ENCODE measurements around the gene RPS27.

Gene RPS27

DNA sequence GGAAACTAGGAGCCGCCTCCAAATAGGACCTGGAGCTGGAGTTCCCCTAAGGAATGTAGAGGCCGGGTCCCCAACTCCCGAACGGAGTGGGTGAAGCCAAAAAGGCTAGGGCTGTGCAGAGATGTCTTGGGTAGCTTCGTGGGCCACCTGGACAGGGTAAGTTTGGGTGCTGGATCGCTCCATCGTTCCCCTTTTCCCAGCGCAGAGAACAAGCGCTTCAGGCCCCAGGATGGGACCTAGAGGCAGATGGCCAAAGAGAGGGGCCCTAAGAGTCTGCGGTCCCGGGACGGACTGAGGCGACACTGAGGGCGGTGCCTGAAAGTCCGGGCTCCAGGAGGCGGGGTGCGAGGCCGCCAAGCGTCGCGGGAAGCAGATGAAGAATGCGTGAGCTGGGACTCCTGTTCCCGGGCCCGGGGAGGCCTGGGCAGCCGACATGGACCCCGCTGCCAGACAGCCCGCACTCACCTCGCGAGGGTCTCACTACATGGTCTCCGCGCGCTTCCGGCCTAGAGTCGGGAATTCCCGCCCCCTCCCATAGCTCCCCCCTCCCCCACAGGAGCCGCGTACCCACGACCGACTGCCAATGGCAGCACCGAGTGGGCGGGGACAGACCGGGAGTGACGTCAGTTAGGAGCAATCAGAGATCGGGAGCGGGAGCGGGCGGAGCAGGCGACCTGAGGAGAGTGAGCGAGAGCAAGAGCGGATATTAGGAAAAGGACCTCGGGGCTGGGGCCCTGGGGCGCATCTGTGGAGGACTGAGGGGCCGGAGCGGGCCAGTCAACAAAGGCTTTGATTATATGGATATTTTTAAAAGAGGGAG lies 27.3 kb upstream of the RPS27 start, which contains the start of gene SLC39A1:
Gene SLC39A1, minus strand, starts transcription at position 508 of the 820 bp plus-strand sequence. CDS start 822 bp downstream, outside the sequence.
- ChIA-PET CTCF (interaction anchor here (0.8 to 4.3 kb wide), 15 partner anchors 8 to 611 kb away, joined by 3 to 23 read pairs (median 4); partner anchors contain the start of genes DENND4B, JTB, RAB13 and RPS27), POLR2A (interaction anchor here (1.1 to 2.1 kb wide), 6 partner anchors 10 to 27 kb away, joined by 3 to 14 read pairs (median 4); partner anchors contain the start of genes DENND4B, JTB, RAB13 and RPS27)
- peak; percentile 91 for DNase-seq (ENCODE audit: extremely low spot score)
- TF ChIP-seq, protein P1, sequence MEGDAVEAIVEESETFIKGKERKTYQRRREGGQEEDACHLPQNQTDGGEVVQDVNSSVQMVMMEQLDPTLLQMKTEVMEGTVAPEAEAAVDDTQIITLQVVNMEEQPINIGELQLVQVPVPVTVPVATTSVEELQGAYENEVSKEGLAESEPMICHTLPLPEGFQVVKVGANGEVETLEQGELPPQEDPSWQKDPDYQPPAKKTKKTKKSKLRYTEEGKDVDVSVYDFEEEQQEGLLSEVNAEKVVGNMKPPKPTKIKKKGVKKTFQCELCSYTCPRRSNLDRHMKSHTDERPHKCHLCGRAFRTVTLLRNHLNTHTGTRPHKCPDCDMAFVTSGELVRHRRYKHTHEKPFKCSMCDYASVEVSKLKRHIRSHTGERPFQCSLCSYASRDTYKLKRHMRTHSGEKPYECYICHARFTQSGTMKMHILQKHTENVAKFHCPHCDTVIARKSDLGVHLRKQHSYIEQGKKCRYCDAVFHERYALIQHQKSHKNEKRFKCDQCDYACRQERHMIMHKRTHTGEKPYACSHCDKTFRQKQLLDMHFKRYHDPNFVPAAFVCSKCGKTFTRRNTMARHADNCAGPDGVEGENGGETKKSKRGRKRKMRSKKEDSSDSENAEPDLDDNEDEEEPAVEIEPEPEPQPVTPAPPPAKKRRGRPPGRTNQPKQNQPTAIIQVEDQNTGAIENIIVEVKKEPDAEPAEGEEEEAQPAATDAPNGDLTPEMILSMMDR (IDR thresholded peaks at IDR 0.05; ENCODE audit: control extremely low read depth, extremely low read depth, low read depth, missing control alignments): no peak

DNA sequence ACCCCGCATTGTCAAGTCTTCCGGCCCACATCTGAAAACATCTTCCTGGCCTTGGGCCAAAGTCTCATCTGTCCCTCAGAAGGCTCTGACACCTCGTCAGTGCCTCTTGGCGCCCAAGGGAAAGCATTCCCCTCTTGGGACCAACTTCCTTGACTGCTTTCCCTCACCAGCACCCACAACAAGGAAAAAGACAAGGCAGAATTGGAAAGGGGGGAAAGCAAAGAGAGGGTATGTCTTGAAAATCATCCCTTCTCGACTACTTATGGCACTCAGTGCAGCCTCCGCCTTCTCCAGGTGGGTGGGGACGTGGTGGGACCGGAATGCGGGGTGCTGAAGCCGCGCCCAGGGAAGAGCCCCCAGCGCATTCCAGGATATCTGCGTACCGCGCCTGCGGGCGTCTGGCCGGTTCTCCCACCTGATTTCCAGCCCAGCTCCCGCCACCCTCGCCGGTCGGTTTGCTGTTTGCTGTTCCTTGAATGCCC lies 26.7 kb upstream of the RPS27 start:
- TF ChIP-seq, protein P1 (IDR thresholded peaks at IDR 0.05; ENCODE audit: control extremely low read depth, extremely low read depth, low read depth, missing control alignments): no peak
- ChIA-PET CTCF (interaction anchor here (0.7 to 4.3 kb wide), 10 partner anchors 9 to 611 kb away, joined by 3 to 23 read pairs (median 4); partner anchors contain the start of genes DENND4B, JTB, RAB13 and RPS27), POLR2A (interaction anchor here (1.5 to 2.1 kb wide), 4 partner anchors 11 to 27 kb away, joined by 4 to 14 read pairs (median 5); partner anchors contain the start of genes JTB and RPS27)
- no peak for DNase-seq (ENCODE audit: extremely low spot score)

GRCh38 chr1:153967107-153967999 lies 23.2 kb upstream of the RPS27 start, which contains the start of gene CREB3L4:
CREB3L4 (plus strand) TSS chr1:153967902; CDS start chr1:153968526, 624 bp downstream.
- POLR2A ChIA-PET: interaction anchor here (0.5 to 4.2 kb wide), 10 partner anchors 9 to 303 kb away, joined by 3 to 31 read pairs (median 4); partner anchors contain the start of genes CRTC2, DENND4B, JTB and RPS27
- CTCF ChIA-PET: interaction anchor here (0.7 to 4.6 kb wide), 15 partner anchors 9 to 290 kb away, joined by 3 to 30 read pairs (median 5); partner anchors contain the start of genes CRTC2, DENND4B, JTB and RAB13
- TF ChIP-seq, protein P1 (IDR thresholded peaks at IDR 0.05; ENCODE audit: control extremely low read depth, extremely low read depth, low read depth, missing control alignments): peak; percentile 59
- DNase-seq (ENCODE audit: extremely low spot score): peak; percentile 91

GRCh38 chr1:153968000-153968363 lies 22.6 kb upstream of the RPS27 start:
- CTCF ChIA-PET: interaction anchor here (0.9 to 4.6 kb wide), 13 partner anchors 9 to 291 kb away, joined by 3 to 30 read pairs (median 5); partner anchors contain the start of genes CRTC2, DENND4B, JTB and RAB13
- DNase-seq (ENCODE audit: extremely low spot score): no peak
- POLR2A ChIA-PET: interaction anchor here (0.5 to 4.2 kb wide), 8 partner anchors 9 to 304 kb away, joined by 3 to 31 read pairs (median 4); partner anchors contain the start of genes CRTC2, JTB and RPS27
- TF ChIP-seq, protein P1 (IDR thresholded peaks at IDR 0.05; ENCODE audit: control extremely low read depth, extremely low read depth, low read depth, missing control alignments): no peak

DNA sequence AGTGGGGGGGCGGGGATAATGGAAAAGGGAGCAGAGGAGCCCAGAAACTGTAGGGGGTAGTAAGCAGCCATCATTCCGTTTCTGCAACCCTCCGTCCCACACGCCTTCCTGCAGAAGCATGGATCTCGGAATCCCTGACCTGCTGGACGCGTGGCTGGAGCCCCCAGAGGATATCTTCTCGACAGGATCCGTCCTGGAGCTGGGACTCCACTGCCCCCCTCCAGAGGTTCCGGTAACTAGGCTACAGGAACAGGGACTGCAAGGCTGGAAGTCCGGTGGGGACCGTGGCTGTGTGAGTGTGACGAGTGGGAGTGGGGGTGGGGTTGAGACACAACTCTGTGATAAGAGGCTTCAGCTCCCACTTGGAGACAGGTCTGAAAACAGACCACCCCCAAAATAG lies 22.2 kb upstream of the RPS27 start:
- CTCF ChIA-PET: interaction anchor here (0.7 to 4.6 kb wide), 9 partner anchors 9 to 367 kb away, joined by 3 to 30 read pairs (median 9); partner anchors contain the start of genes DENND4B, JTB and RAB13
- no peak for DNase-seq (ENCODE audit: extremely low spot score)
- TF ChIP-seq, protein P1 (IDR thresholded peaks at IDR 0.05; ENCODE audit: control extremely low read depth, extremely low read depth, low read depth, missing control alignments): no peak
- POLR2A ChIA-PET: interaction anchor here (1.0 to 4.2 kb wide), 4 partner anchors 8 to 23 kb away, joined by 3 to 31 read pairs (median 14); partner anchors contain the start of genes DENND4B, JTB and RPS27

Data from GM10248 (cell line).